ENCODE data around the gene CARD11. TPM values are rescaled to one million over a fixed set of nuclear protein-coding genes. Genes with fewer than 3 reads are reported as not detected.
A peak's percentile ranks its signal among the peaks of the same experiment; 100 is the strongest.

Gene CARD11
- not detected for polyA plus RNA-seq (2012; ENCODE audit: insufficient read depth, insufficient read length, low read depth)

DNA sequence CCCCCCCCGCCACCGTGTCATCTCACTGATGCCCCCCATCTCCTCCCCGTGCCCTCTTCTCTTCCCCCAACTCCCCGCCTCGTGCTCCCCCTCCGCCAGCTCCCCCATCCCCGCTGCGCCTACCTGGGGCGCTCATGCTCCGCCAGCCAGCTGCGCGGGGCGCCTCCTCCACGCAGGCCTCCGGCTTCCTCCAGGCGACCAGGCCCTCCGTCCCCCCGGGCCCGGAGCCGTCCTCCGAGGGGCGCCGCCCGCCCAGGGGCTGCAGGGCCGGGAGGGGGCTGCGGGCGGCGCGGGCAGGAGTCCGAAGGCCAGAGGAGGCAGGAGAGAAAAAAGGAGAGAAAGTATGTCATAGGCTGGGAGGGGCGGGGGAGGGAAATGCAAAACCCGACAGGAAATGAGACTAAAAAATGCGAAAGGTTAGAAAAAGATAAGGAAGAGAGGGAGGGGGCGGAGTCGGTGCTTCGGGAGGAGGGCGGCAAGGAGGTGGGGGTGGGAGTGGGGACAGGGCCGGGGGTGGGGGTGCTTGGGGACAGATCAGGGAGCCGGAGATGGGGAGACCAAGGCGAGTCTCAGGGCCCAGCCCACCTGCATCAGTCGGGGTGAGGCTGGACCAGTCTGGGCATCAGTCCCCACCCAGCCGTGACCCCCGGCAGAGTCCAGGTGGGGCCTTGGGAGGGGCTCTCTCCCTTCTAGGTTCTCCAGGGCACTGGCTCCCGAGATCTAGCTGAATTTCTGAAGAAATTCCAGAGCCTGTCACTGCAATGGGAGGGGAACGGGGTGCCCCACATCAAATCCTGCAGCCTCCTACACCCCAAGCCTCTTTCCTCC lies at the start of gene CARD11:
TSS of gene CARD11 (minus strand) at position 324 of the 828 bp plus-strand sequence. CDS start 85,361 bp downstream, outside the sequence.
- no peak for TF ChIP-seq CTCF (IDR thresholded peaks at IDR 0.05; ENCODE audit: low read depth, low read length)
- no peak for DNase-seq
- Histone ChIP-seq H3K4me1 (no peaks in the 10 kb centered on the region), H3K36me3 (no peaks in the 10 kb centered on the region), H3K4me3 (ENCODE audit: low read depth, low read length) (no peak within 1 kb of the TSS), H3K27me3 (no peaks in the 10 kb centered on the region), H3K9me3 (no peaks in the 10 kb centered on the region)

DNA sequence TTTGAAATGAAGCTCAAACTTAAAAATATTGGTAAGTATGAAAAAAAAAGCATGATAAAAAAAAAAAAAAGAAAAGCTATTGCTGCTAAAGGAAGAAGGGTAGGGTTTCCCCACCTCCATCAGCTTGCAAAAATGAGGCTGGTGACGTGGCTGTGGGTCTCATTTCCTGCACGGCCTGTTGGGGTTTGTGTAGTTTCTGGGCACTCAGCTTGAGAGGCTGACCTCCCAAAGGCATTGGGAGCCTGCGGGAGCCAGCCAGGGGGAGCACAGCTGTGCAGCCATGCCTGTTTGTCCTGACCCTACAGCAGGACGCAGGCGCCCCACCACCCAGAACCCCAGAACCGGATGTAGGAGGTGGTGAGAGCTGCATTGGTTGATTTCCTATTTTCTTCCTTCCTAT lies 48.8 kb upstream of the CARD11 start:
- Histone ChIP-seq H3K27me3 (no peaks in the 10 kb centered on the region), H3K4me1 (no peaks in the 10 kb centered on the region), H3K4me3 (ENCODE audit: low read depth, low read length) (no peak overlapping the region), H3K36me3 (no peaks in the 10 kb centered on the region), H3K9me3 (no peaks in the 10 kb centered on the region)
- DNase-seq: no peak
- no peak for TF ChIP-seq CTCF (IDR thresholded peaks at IDR 0.05; ENCODE audit: low read depth, low read length)

GRCh38 chr7:3091631-3092030 lies 48.0 kb upstream of the CARD11 start:
- Histone ChIP-seq H3K4me1 (no peaks in the 10 kb centered on the region), H3K36me3 (no peaks in the 10 kb centered on the region), H3K4me3 (ENCODE audit: low read depth, low read length) (no peak overlapping the region), H3K27me3 (no peaks in the 10 kb centered on the region), H3K9me3 (no peaks in the 10 kb centered on the region)
- no peak for DNase-seq
- no peak for TF ChIP-seq CTCF (IDR thresholded peaks at IDR 0.05; ENCODE audit: low read depth, low read length)

- DNase-seq: no peak
Observed at GRCh38 chr7:3089493-3089892, 45.8 kb upstream of the CARD11 start.

DNA sequence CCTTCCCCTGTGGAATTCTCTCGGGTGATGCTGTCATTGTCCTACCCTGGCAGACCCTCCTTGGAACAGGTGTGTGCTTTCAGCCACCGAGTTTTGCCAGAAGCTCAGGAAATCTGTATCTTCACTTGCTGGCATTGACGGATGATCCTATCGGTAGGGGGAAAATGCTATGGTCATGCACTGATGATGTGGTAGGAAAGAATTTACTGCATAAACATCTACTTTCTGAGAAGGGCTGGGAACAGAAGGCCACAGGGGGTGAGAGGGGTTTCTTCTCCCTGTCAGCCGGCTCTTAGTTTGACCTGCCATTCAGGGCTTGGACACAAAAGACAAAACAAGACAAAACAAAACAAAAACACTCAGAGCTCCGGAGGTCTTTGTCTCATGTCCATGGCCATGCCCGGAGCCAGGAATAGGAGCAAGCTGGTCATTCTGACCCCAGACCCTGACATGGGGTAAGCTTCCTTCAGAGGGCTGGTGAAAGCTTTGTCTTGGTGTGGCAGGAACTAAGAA lies 43.6 kb upstream of the CARD11 start:
- no peaks in the 10 kb centered on the region for H3K27me3 ChIP-seq
- no peaks in the 10 kb centered on the region for H3K4me1 ChIP-seq
- no peak for DNase-seq
- no peak for TF ChIP-seq CTCF (IDR thresholded peaks at IDR 0.05; ENCODE audit: low read depth, low read length)
- H3K36me3 ChIP-seq: no peaks in the 10 kb centered on the region
- no peak overlapping the region for H3K4me3 ChIP-seq (ENCODE audit: low read depth, low read length)
- H3K9me3 ChIP-seq: no peaks in the 10 kb centered on the region

More at GRCh38 chr7:3089493-3089892, 45.8 kb upstream of the CARD11 start:
- H3K36me3 ChIP-seq: no peaks in the 10 kb centered on the region
- TF ChIP-seq CTCF (IDR thresholded peaks at IDR 0.05; ENCODE audit: low read depth, low read length): peak; percentile 37
- no peak overlapping the region for H3K4me3 ChIP-seq (ENCODE audit: low read depth, low read length)
- no peaks in the 10 kb centered on the region for H3K4me1 ChIP-seq
- no peaks in the 10 kb centered on the region for H3K27me3 ChIP-seq
- no peaks in the 10 kb centered on the region for H3K9me3 ChIP-seq

- Histone ChIP-seq H3K36me3 (no peaks in the 10 kb centered on the region), H3K27me3 (no peaks in the 10 kb centered on the region), H3K4me1 (no peaks in the 10 kb centered on the region), H3K4me3 (ENCODE audit: low read depth, low read length) (no peak overlapping the region), H3K9me3 (no peaks in the 10 kb centered on the region)
- no peak for DNase-seq
- TF ChIP-seq CTCF (IDR thresholded peaks at IDR 0.05; ENCODE audit: low read depth, low read length): no peak
Observed at GRCh38 chr7:3083350-3083749, 39.7 kb upstream of the CARD11 start.

Measured in BE2C (cell line).